Cardiac muscle cell (in vitro differentiated cells and primary cell): Measurements from ENCODE around the gene KLLN. TPM values are rescaled to one million over a fixed set of nuclear protein-coding genes. Genes with fewer than 3 reads are reported as not detected.
"Not testable (repeated sequence)": the region's sequence is repeated elsewhere in the genome, so short reads cannot be mapped to it uniquely, and the experiment has no call there.

Source experiments
- DNase-seq, 2 donors: peaks; one replicate each; pipeline versions ENCODE4 v3.0.0 to v3.0.0-alpha.2; 2010 to 2017; ENCODE audit warnings: low read depth in 1 of 2, low spot score in 1 of 2
- H3K27ac ChIP-seq: fragments of 200-600 bp; sonication (generic); 2 replicates; pipeline ENCODE4 v1.5.1; 2016
- H3K27me3 ChIP-seq: fragments of 200-600 bp; sonication (generic); 2 replicates; pipeline ENCODE4 v1.6.0; 2016; ENCODE audit warnings: control low read depth
- H3K36me3 ChIP-seq: fragments of 200-600 bp; sonication (generic); 2 replicates; pipeline ENCODE4 v1.5.1; 2016; ENCODE audit warnings: control low read depth
- H3K4me1 ChIP-seq: fragments of 200-600 bp; sonication (generic); 2 replicates; pipeline ENCODE4 v1.8.1; 2017; ENCODE audit warnings: low read depth, mild to moderate bottlenecking, mixed run types
- H3K4me3 ChIP-seq: fragments of 200-600 bp; sonication (generic); 2 replicates; pipeline ENCODE4 v1.5.1; 2016; ENCODE audit warnings: mild to moderate bottlenecking
- H3K9me3 ChIP-seq: fragments of 200-600 bp; sonication (generic); 2 replicates; pipeline ENCODE4 v1.5.1; 2017; ENCODE audit warnings: low read depth, mild to moderate bottlenecking, control low read depth
- CTCF ChIP-seq: IDR thresholded peaks from 2 replicates; pipeline ENCODE4 v1.5.1; 2012; ENCODE audit warnings: low read depth, mild to moderate bottlenecking, low read length
- polyA plus RNA-seq: library from polyadenylated mRNA; unstranded; fragments of >200 nt; fragmentation: Nextera tagmentation; extraction: Ambion mirVana; gene quantifications from 2 replicates; pipeline ENCODE4 v1.2.1, GENCODE V29; 2016
- total RNA-seq: library from RNA; depleted of rRNA; stranded (reverse); fragments of >200 nt; gene quantifications from 2 replicates; pipeline ENCODE4 v1.2.3, GENCODE V29; 2016

KLLN gene
- total and polyA plus RNA-seq, 2 experiments from 2014 or later = 0.77 to 1.8 TPM

GRCh38 chr10:87887146-87887545, 23.8 kb upstream of the KLLN start:
- Histone ChIP-seq H3K27me3 (no peaks in the 10 kb centered on the region), H3K36me3 (no peaks in the 10 kb centered on the region), H3K9me3 (peaks cover 3% of the 10 kb centered on the region), H3K4me3 (no peak overlapping the region), H3K27ac (no peak overlapping the region), H3K4me1 (no peaks in the 10 kb centered on the region)
- DNase-seq = no peak
- TF ChIP-seq CTCF = no peak

- H3K4me3 ChIP-seq = no peak overlapping the region
- no peaks in the 10 kb centered on the region for H3K36me3 ChIP-seq
- TF ChIP-seq CTCF = no peak
- peaks cover 3% of the 10 kb centered on the region for H3K9me3 ChIP-seq
- DNase-seq = no peak
- no peak overlapping the region for H3K27ac ChIP-seq
- H3K4me1 ChIP-seq = no peaks in the 10 kb centered on the region
- H3K27me3 ChIP-seq = no peaks in the 10 kb centered on the region
Observed at GRCh38 chr10:87886635-87887034, 23.3 kb upstream of the KLLN start.

- no peak for TF ChIP-seq CTCF
- peaks cover 2% of the 10 kb centered on the region for H3K36me3 ChIP-seq
- no peak overlapping the region for H3K27ac ChIP-seq
- peaks cover 3% of the 10 kb centered on the region for H3K9me3 ChIP-seq
- DNase-seq = no peak
- H3K4me3 ChIP-seq = no peak overlapping the region
- H3K27me3 ChIP-seq = no peaks in the 10 kb centered on the region
- no peaks in the 10 kb centered on the region for H3K4me1 ChIP-seq
Observed at GRCh38 chr10:87882555-87883294, 19.4 kb upstream of the KLLN start.

- DNase-seq, H3K4me1 ChIP-seq, H3K9me3 ChIP-seq, H3K36me3 ChIP-seq, H3K27ac ChIP-seq, H3K27me3 ChIP-seq, H3K4me3 ChIP-seq: not testable (repeated sequence)
Observed at GRCh38 chr10:87881373-87882059, 18.2 kb upstream of the KLLN start.

GRCh38 chr10:87880336-87880735, 17.0 kb upstream of the KLLN start:
- no peaks in the 10 kb centered on the region for H3K27me3 ChIP-seq
- no peak for DNase-seq
- no peaks in the 10 kb centered on the region for H3K4me1 ChIP-seq
- peaks cover 7% of the 10 kb centered on the region for H3K36me3 ChIP-seq
- H3K27ac ChIP-seq = no peak overlapping the region
- TF ChIP-seq CTCF = no peak
- H3K9me3 ChIP-seq = no peaks in the 10 kb centered on the region
- no peak overlapping the region for H3K4me3 ChIP-seq
